MM.1S (cell line): ENCODE results near the gene SCN2A.

Experiments
- CTCF ChIP-seq: fragments of 300-600 bp; sonication (generic); IDR thresholded peaks from 2 replicates; pipeline ENCODE4 v1.5.1; 2016; ENCODE audit warnings: antibody characterized with exemption, low read length, mixed read lengths
- EZH2 ChIP-seq: fragments of 300-600 bp; sonication (generic); optimal IDR thresholded peaks from 2 replicates; pipeline ENCODE3; 2017; ENCODE audit warnings: low read depth, mild to moderate bottlenecking, antibody characterized with exemption, low read length, mixed read lengths

- TF ChIP-seq CTCF (no peak), EZH2 (no peak)
These were observed 45.9 kb upstream of the SCN2A start for GRCh38 chr2:165193178-165193777.
